ENCODE data around the gene LTBP3.

DNA sequence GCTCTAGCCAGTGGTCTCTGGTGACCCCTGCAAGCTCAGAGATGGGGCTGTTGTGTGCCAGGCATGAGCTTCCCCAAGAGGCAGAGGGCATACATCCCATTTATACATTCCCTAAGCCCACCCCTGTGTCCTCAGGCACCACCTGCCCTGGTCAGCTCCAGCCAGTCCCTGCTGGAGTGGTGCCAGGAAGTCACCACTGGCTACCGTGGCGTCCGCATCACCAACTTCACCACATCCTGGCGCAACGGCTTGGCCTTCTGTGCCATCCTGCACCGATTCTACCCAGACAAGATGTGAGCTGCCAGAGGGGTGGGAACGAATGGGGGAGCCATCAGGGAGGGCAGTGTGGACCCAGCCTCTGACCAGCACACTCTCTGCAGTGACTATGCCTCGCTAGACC is 25.9 kb upstream of the LTBP3 start:
- TF ChIP-seq EZH2 (IDR thresholded peaks at IDR 0.05), result no peak
- no peak for TF ChIP-seq POLR2AphosphoS5 (IDR thresholded peaks at IDR 0.05; ENCODE audit: borderline replicate concordance, low read depth, low read length)

All from SK-N-MC (cell line).